ENCODE data around the gene PGAM2.
"Not testable (repeated sequence)": the region's sequence is repeated elsewhere in the genome, so short reads cannot be mapped to it uniquely, and the experiment has no call there.

The PGAM2 gene

DNA sequence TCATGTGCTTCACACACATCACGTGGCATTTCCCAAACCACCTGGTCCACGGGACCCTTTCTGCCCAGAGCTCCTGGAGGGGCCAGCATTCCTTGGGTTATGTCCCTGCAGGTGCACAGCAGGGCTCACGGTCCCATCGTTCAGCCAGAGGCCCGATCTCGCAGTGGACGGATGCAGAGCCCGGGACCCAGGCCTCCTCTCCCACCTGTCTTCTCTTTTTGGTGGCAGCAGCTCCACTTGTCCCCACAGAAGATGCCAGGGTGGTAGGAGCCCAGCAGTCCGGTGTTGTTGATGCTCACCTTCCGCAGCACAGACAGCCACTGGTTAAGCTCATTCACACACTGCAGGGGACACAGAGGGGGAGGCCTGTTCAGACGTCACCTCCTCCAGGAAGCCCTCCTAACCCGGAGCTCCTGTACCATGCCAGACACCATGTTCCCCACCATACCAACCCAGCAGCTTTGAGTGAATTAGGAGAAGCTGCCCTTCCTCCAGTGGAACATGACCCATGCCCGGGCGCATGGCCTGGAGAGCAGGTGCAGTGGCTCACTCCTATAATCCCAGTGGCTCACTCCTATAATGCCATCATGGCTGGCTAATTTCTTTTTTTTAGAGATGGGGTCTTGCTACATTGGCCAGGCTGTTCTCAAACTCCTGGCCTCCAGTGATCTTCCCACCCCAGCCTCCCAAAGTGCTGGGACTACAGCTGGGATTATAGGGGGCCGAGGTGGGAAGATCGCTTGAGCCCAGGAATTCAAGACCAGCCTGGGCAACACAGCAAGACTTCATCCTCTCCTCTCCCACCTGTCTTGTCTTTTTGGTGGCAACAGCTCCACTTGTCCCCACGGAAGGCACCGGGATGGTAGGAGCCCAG lies 31.2 kb downstream of the PGAM2 start:
- in situ Hi-C loops (cut with HindIII; ENCODE audit: low sequenced_read_pairs), result not testable (repeated sequence)

DNA sequence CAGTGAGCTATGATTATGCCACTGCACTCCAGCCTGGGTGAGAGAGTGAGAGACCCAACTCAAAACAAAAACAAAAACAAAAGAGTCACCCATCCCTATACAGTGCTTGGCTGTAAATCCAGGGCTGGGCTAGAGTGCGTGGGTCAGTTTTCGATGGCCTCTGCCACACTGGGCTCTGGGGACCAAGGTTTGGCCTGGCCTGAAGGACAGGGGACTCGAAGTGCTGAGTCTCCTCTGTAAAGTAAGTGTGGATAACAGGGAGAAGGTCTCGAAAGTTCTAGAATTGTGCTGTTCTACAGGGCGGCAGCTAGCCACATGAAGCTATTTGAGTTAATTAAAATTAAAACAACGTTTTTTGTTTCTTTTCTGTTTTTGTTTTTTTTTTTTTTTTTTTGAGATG lies 33.3 kb downstream of the PGAM2 start:
- in situ Hi-C loops (cut with HindIII; ENCODE audit: low sequenced_read_pairs), result not testable (repeated sequence)

DNA sequence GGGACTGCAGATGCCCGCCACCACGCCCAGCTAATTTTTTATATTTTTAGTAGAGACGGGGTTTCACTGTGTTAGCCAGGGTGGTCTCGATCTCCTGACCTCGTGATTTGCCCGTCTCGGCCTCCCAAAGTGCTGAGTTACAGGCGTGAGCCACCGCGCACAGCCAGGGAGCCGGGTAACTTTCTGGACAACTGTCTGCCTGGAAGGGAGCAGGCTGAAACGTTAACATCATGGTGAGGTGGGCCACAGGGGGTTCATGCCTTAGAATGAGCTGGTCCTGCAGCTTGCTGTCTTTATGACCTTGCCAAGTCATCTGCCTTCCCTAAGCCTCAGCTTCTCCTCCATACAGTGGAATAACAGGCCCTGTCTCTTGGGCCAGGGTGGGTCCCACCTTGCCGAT lies 34.0 kb downstream of the PGAM2 start:
- in situ Hi-C loops (cut with HindIII; ENCODE audit: low sequenced_read_pairs), result not testable (repeated sequence)

DNA sequence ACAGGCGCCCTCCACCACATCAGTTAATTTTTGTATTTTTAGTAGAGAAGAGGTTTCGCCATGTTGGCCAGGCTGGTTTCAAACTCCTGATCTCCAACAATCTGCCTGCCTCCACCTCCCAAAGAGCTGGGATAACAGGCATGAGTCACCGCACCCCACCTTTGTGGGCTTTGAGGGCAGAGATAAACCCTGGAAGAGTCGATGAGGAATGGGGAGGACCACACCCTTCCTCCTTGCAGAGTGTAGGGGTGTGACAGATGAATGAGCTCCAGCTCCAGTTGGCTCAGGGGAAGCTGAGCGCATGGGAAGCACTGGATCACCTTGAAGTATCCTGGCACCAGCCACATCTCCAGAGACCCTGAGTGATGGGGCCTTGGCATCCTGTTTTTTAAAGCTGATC lies 35.3 kb downstream of the PGAM2 start:
- in situ Hi-C loops (cut with HindIII; ENCODE audit: low sequenced_read_pairs), result not testable (repeated sequence)

DNA sequence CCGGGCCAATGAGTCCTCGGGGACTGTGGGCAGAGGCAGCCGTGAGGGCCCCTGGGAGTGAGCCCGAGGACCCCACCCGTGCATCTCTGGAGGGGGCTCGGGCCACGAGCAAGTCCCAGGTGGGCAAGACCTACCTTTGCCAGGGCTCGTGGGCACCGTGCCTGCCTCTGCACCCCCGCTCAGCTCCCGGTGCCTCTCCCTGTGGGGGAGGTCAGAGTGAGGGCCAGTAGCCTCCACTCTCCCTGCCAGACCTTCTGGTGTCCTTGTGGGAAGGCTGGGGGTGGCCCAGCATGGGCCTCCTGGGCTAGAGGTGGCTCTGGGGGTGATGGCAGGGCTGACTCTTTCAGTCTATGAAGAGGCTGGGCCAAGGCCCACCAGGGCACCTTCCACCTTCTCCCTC lies 35.9 kb downstream of the PGAM2 start:
- in situ Hi-C loops (cut with HindIII; ENCODE audit: low sequenced_read_pairs), result not testable (repeated sequence)

DNA sequence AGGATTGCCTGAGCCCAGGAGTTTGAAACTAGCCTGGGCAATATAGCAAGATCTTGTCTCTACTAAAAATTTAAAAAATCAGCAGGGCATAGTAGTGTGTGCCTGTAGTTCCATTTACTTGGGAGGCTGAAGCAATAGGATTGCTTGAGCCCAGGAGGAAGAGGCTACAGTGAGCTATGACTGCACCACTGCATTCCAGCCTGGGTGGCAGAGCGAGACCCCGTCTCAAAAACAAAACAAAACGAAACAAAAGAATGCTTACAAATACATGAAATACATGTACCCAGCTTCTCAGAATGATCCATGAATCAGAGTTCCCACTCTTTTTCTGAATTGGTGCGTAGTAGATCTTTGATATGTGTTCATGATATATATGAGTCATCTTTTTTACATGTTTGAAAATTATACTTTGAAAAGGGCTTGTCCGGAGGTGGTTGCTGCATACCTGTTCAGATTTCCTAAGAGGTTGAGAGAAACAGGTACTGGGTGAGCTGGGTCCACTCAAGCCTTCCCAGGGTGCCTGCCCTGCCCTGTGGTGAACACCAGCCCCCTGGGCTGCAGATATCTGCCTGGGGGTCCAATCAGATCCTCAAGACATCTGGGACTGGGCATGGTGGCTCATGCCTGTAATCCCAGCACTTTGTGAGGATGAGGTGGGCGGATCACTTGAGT lies 42.4 kb downstream of the PGAM2 start:
- in situ Hi-C loops (cut with HindIII; ENCODE audit: low sequenced_read_pairs), result not testable (repeated sequence)

DNA sequence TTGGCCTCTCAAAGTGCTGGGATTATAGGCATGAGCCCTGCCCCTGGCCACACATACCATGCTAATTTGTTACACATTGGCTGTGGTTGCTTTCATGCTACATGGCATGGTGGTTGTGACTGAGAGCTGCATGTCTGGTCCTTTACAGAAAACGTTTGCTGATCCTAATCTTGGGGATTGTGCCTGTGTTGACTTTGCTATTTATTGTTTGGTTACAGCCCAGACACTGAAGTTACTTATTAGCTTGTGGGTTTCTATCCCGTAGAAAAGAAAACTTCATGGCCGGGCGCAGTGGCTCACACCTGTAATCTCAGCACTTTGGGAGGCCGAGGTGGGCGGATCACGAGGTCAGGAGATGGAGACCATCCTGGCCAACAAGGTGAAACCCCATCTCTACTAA lies 43.3 kb downstream of the PGAM2 start:
- in situ Hi-C loops (cut with HindIII; ENCODE audit: low sequenced_read_pairs), result not testable (repeated sequence)

- in situ Hi-C loops (cut with HindIII; ENCODE audit: low sequenced_read_pairs), result not testable (repeated sequence)
Measured at GRCh38 chr7:44019825-44020224, 45.5 kb downstream of the PGAM2 start.

GRCh38 chr7:44018857-44019807 lies 46.2 kb downstream of the PGAM2 start:
- in situ Hi-C loops (cut with HindIII; ENCODE audit: low sequenced_read_pairs), result not testable (repeated sequence)

- in situ Hi-C loops (cut with HindIII; ENCODE audit: low sequenced_read_pairs), result not testable (repeated sequence)
Measured at GRCh38 chr7:44015090-44015489, 50.3 kb downstream of the PGAM2 start.
